ENCODE results near the gene MYBBP1A. TPM values are rescaled to one million over a fixed set of nuclear protein-coding genes. Genes with fewer than 3 reads are reported as not detected.
A peak's percentile ranks its signal among the peaks of the same experiment; 100 is the strongest.

MYBBP1A gene
- total RNA-seq, 1 experiment from 2014 or later, result 130 TPM

DNA sequence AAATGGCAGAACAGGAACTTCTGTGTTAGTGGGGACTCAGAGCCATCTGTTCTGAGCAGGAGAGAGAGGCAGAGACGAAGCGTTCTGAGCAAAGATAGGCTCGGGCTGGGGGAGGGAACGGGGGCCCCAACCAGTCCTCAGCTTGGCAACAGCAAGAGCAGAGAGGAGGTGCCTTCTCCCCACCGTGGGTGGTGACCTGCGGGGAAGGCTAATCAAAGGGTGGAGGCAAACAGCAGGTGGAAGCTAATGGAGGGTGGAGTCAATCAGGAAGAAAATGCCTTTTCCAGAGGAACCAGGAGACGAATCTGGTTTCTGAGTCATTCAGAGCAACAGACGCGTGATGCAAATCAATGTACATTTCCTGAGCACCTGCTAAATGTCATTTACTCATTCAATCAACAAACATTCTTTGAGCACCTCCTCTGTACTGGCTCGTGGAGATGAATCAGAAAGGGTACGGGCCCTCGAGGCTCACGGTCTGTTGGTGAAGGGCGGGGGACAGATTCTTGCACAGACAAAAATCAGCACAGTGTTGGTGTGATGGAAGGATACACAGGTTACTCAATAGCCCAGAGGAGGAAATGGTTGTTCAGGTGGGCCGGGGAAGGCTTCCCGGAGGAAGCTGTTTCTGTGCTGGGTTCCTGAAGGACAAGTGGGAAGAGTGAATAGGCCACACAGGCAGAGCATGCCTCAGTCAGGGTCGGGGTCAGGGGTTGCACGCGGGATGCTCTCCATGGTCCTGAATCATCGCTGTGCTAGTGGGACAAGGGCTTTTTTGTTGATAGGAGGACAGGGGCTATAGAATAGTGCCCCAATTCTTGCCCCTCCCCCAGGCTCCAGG, 62.2 kb downstream of the MYBBP1A start:
- POLR2A ChIA-PET, result no interaction called here

More for the DNA sequence above, 62.2 kb downstream of the MYBBP1A start:
- Histone ChIP-seq H3K4me1 (ENCODE audit: control insufficient read depth in 1 of 2, insufficient read depth in 2 of 2, low read length in 2 of 2) (peaks cover 0 to 28% of the 10 kb centered on the region in 2 experiments; a peak in 2 of 4 replicates), H3K27ac (ENCODE audit: low read depth, low read length) (no peak overlapping the region), H3K36me3 (ENCODE audit: control insufficient read depth in 1 of 2, insufficient read depth in 2 of 2, low read length in 2 of 2) (no peaks in the 10 kb centered on the region), H3K4me2 (ENCODE audit: low read length) (no peak overlapping the region), H4K20me1 (ENCODE audit: insufficient read depth) (no peaks in the 10 kb centered on the region), H3K4me3 (replicated peaks in 1 of 2; ENCODE audit: low read depth in 1 of 2, low read length in 2 of 2) (no peak overlapping the region), H3K27me3 (ENCODE audit: insufficient read depth, low read length) (no peaks in the 10 kb centered on the region), H3K79me2 (ENCODE audit: insufficient read depth, low read length) (no peaks in the 10 kb centered on the region), H3K9me2 (ENCODE audit: insufficient read depth) (no peaks in the 10 kb centered on the region), H2AFZ (ENCODE audit: low read depth, low read length, poor library complexity, severe bottlenecking) (no peak overlapping the region), H3K9ac (ENCODE audit: low read length) (no peak overlapping the region), H3K9me3 (ENCODE audit: control insufficient read depth in 1 of 2, insufficient read depth in 1 of 2, low read depth in 1 of 2, low read length in 2 of 2) (no peaks in the 10 kb centered on the region)
- ChIA-PET CTCF (no interaction called here), RAD21 (ENCODE audit: low non-redundant PET in 1 of 2, low total read pairs in 2 of 2, uncharacterized antibody in 2 of 2, unreplicated experiment in 2 of 2) (no interaction called here)
- intact Hi-C loops (cut with micrococcal nuclease), result no loop called here
- TF ChIP-seq, protein P1, sequence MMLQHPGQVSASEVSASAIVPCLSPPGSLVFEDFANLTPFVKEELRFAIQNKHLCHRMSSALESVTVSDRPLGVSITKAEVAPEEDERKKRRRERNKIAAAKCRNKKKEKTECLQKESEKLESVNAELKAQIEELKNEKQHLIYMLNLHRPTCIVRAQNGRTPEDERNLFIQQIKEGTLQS (IDR thresholded peaks at IDR 0.05), result no peak
- TF ChIP-seq, protein P2, sequence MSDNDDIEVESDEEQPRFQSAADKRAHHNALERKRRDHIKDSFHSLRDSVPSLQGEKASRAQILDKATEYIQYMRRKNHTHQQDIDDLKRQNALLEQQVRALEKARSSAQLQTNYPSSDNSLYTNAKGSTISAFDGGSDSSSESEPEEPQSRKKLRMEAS (IDR thresholded peaks at IDR 0.05), result peak; percentile 31; the same call in 1 of the 2 replicates
- TF ChIP-seq, protein P3, sequence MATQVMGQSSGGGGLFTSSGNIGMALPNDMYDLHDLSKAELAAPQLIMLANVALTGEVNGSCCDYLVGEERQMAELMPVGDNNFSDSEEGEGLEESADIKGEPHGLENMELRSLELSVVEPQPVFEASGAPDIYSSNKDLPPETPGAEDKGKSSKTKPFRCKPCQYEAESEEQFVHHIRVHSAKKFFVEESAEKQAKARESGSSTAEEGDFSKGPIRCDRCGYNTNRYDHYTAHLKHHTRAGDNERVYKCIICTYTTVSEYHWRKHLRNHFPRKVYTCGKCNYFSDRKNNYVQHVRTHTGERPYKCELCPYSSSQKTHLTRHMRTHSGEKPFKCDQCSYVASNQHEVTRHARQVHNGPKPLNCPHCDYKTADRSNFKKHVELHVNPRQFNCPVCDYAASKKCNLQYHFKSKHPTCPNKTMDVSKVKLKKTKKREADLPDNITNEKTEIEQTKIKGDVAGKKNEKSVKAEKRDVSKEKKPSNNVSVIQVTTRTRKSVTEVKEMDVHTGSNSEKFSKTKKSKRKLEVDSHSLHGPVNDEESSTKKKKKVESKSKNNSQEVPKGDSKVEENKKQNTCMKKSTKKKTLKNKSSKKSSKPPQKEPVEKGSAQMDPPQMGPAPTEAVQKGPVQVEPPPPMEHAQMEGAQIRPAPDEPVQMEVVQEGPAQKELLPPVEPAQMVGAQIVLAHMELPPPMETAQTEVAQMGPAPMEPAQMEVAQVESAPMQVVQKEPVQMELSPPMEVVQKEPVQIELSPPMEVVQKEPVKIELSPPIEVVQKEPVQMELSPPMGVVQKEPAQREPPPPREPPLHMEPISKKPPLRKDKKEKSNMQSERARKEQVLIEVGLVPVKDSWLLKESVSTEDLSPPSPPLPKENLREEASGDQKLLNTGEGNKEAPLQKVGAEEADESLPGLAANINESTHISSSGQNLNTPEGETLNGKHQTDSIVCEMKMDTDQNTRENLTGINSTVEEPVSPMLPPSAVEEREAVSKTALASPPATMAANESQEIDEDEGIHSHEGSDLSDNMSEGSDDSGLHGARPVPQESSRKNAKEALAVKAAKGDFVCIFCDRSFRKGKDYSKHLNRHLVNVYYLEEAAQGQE (IDR thresholded peaks at IDR 0.05; ENCODE audit: low read depth), result peak; percentile 95
- DNase-seq (ENCODE audit: low read depth, low spot score), result no peak
- ATAC-seq, result peak; percentile 43; the same call in 1 of the 2 replicates
- BruUV-seq (replicated peaks), result no TSS peak
